Sigmoid colon (tissue), 7 donors: ENCODE results near the gene PAK5. TPM values are rescaled to one million over a fixed set of nuclear protein-coding genes. Genes with fewer than 3 reads are reported as not detected.

Experiments used
- DNase-seq: peaks from one replicate; pipeline ENCODE4 v3.0.0-alpha.2; 2019
- H3K27ac ChIP-seq, 4 donors: fragments of 200-600 bp; sonication (generic); one replicate each; pipeline ENCODE4 v1.5.1; 2016 to 2019; ENCODE audit warnings: mild to moderate bottlenecking in 1 of 4
- H3K27me3 ChIP-seq, 3 donors: fragments of 200-600 bp; sonication (generic); one replicate each; pipeline ENCODE4 v1.5.1; 2019; ENCODE audit warnings: mild to moderate bottlenecking in 1 of 3
- H3K36me3 ChIP-seq, 4 donors: fragments of 200-600 bp; sonication (generic); one replicate each; pipeline ENCODE4 v1.5.1; 2016 to 2019
- H3K4me1 ChIP-seq, 4 donors: fragments of 200-600 bp; sonication (generic); one replicate each; pipeline ENCODE4 v1.5.1; 2017 to 2019
- H3K4me3 ChIP-seq, 4 donors: fragments of 200-600 bp; sonication (generic); one replicate each; pipeline ENCODE4 v1.5.1; 2017 to 2019; ENCODE audit warnings: mild to moderate bottlenecking in 2 of 4, moderate library complexity in 1 of 4
- H3K9me3 ChIP-seq, 4 donors: fragments of 200-600 bp in 3 of 4; sonication (generic) in 3 of 4; one replicate each; pipeline versions ENCODE4 v1.5.1 to v1.6.1; 2013 to 2019
- CTCF ChIP-seq, 4 experiments: fragments of 450-650 bp in 3 of 4; fragments of 200-600 bp in 1 of 4; IDR thresholded peaks; one replicate each; pipeline ENCODE4 v1.5.1; 2016 to 2019; ENCODE audit warnings: antibody characterized with exemption in 4 of 4, mild to moderate bottlenecking in 3 of 4, moderate library complexity in 2 of 4
- EP300 ChIP-seq, 4 donors: sonication (generic); formaldehyde crosslinking; IDR thresholded peaks; one replicate each; pipeline ENCODE4 v1.6.1; 2017; ENCODE audit warnings: antibody characterized with exemption in 4 of 4
- POLR2A ChIP-seq, 2 donors: fragments of 450-650 bp; IDR thresholded peaks; one replicate each; pipeline ENCODE4 v1.6.1; 2016; ENCODE audit warnings: antibody characterized with exemption in 2 of 2, mild to moderate bottlenecking in 2 of 2, moderate library complexity in 2 of 2
- POLR2AphosphoS5 ChIP-seq, 4 donors: sonication (generic); formaldehyde crosslinking; IDR thresholded peaks; one replicate each; pipeline ENCODE4 v1.6.1; 2017; ENCODE audit warnings: antibody characterized with exemption in 4 of 4
- WGBS, 2 donors: extraction: QIAGEN DNeasy Blood & Tissue Kit; methylation state at CpG; one replicate each; pipeline ENCODE4 v1.1.7; 2013; 5-methylcytosine and 5-hydroxymethylcytosine counted together
- intact Hi-C: fragments of 100-400 bp; cut with DNase I; formaldehyde crosslinking; loops from one replicate; pipeline ENCODE4 v1.15.1; 2023
- polyA plus RNA-seq, 3 donors: library from polyadenylated mRNA; stranded (reverse); fragments of 200-250 nt; gene quantifications; one replicate each; pipeline ENCODE4 v1.2.3, GENCODE V29; 2013
- total RNA-seq, 4 donors: library from RNA; depleted of rRNA; stranded (reverse); fragments of >200 nt; gene quantifications; one replicate each; pipeline ENCODE4 v1.1.0, GENCODE V29; 2016
- donor health status: healthy with polysubstance abuse.
- donor health status: Bipolar disorder and iron deficiency.
- donor health status: healthy.

PAK5 gene
- total and polyA plus RNA-seq, 7 donors, result 0.03 to 0.36 (median 0.16) TPM; not detected in 2

- TF ChIP-seq CTCF (IDR thresholded peaks at IDR 0.05) (no peak), POLR2A (IDR thresholded peaks at IDR 0.05) (no peak), EP300 (IDR thresholded peaks at IDR 0.05) (no peak), POLR2AphosphoS5 (IDR thresholded peaks at IDR 0.05) (no peak)
- intact Hi-C loops, result no loop called here
- no peak for DNase-seq
Measured at GRCh38 chr20:9573335-9574151, 265.3 kb downstream of the PAK5 start.

GRCh38 chr20:9572670-9573069 lies 266.2 kb downstream of the PAK5 start:
- 12 to 17% methylated on average over 2 of the region's 2 CpGs for WGBS, 2 donors
- TF ChIP-seq CTCF (IDR thresholded peaks at IDR 0.05) (no peak), EP300 (IDR thresholded peaks at IDR 0.05) (no peak), POLR2A (IDR thresholded peaks at IDR 0.05) (no peak), POLR2AphosphoS5 (IDR thresholded peaks at IDR 0.05) (no peak)
- Histone ChIP-seq H3K27me3 (no peaks in the 10 kb centered on the region), H3K9me3 (no peaks in the 10 kb centered on the region), H3K36me3 (no peaks in the 10 kb centered on the region), H3K27ac (no peak overlapping the region), H3K4me1 (no peaks in the 10 kb centered on the region), H3K4me3 (no peak overlapping the region)
- intact Hi-C loops, result no loop called here
- DNase-seq, result no peak

More at GRCh38 chr20:9573335-9574151, 265.3 kb downstream of the PAK5 start:
- no peaks in the 10 kb centered on the region for H3K9me3 ChIP-seq
- no peaks in the 10 kb centered on the region for H3K4me1 ChIP-seq
- H3K4me3 ChIP-seq, result no peak overlapping the region
- no peaks in the 10 kb centered on the region for H3K36me3 ChIP-seq
- no peaks in the 10 kb centered on the region for H3K27me3 ChIP-seq
- 42 to 43% methylated on average over 13 of the region's 13 CpGs for WGBS, 2 donors
- no peak overlapping the region for H3K27ac ChIP-seq

GRCh38 chr20:9571783-9572182 lies 267.1 kb downstream of the PAK5 start:
- Histone ChIP-seq H3K9me3 (no peaks in the 10 kb centered on the region), H3K27ac (no peak overlapping the region), H3K4me1 (no peaks in the 10 kb centered on the region), H3K4me3 (no peak overlapping the region), H3K27me3 (no peaks in the 10 kb centered on the region), H3K36me3 (no peaks in the 10 kb centered on the region)
- WGBS, 2 donors, result 63 to 64% methylated on average over 3 of the region's 3 CpGs
- DNase-seq, result no peak
- no peak for TF ChIP-seq EP300 (IDR thresholded peaks at IDR 0.05)
- no peak for TF ChIP-seq POLR2A (IDR thresholded peaks at IDR 0.05)
- no peak for TF ChIP-seq CTCF (IDR thresholded peaks at IDR 0.05)
- TF ChIP-seq POLR2AphosphoS5 (IDR thresholded peaks at IDR 0.05), result no peak
- intact Hi-C loops, result no loop called here

GRCh38 chr20:9570612-9571011 lies 268.3 kb downstream of the PAK5 start:
- intact Hi-C loops, result no loop called here
- WGBS, 2 donors, result 64 to 83% methylated on average over 2 of the region's 2 CpGs
- H3K27me3 ChIP-seq, result no peaks in the 10 kb centered on the region

More at GRCh38 chr20:9570612-9571011, 268.3 kb downstream of the PAK5 start:
- Histone ChIP-seq H3K27ac (no peak overlapping the region), H3K36me3 (no peaks in the 10 kb centered on the region), H3K9me3 (no peaks in the 10 kb centered on the region), H3K4me3 (no peak overlapping the region), H3K4me1 (no peaks in the 10 kb centered on the region)
- no peak for DNase-seq
- TF ChIP-seq CTCF (IDR thresholded peaks at IDR 0.05) (no peak), POLR2AphosphoS5 (IDR thresholded peaks at IDR 0.05) (no peak), EP300 (IDR thresholded peaks at IDR 0.05) (no peak), POLR2A (IDR thresholded peaks at IDR 0.05) (no peak)
